WTC11 (cell line): ENCODE measurements around the gene CREG2. TPM values are rescaled to one million over a fixed set of nuclear protein-coding genes. Genes with fewer than 3 reads are reported as not detected.

Experiments used
- EMX1 ChIP-seq: fragments of 250-450 bp; sonication (Bioruptor Pico); IDR thresholded peaks from 2 replicates; pipeline ENCODE4 v1.8.0; 2021; ENCODE audit warnings: mild to moderate bottlenecking
- JUN ChIP-seq: sonication (generic); formaldehyde crosslinking; IDR thresholded peaks from 2 replicates; pipeline ENCODE4 v1.8.0; 2023; ENCODE audit warnings: mild to moderate bottlenecking, missing genetic modification reagents
- MXD4 ChIP-seq: fragments of 250-450 bp; sonication (Bioruptor Pico); IDR thresholded peaks from 2 replicates; pipeline ENCODE4 v1.8.0; 2021; ENCODE audit warnings: mild to moderate bottlenecking, moderate library complexity, borderline replicate concordance
- NFYB ChIP-seq: sonication (generic); formaldehyde crosslinking; conservative IDR thresholded peaks from 2 replicates; pipeline ENCODE4 v1.8.0; 2022; ENCODE audit warnings: low read depth, missing genetic modification reagents
- SMAD3 ChIP-seq: sonication (generic); formaldehyde crosslinking; IDR thresholded peaks from 2 replicates; pipeline ENCODE4 v1.8.0; 2022; ENCODE audit warnings: missing genetic modification reagents, mild to moderate bottlenecking, borderline replicate concordance
- SP1 ChIP-seq: sonication (generic); formaldehyde crosslinking; conservative IDR thresholded peaks from 2 replicates; pipeline ENCODE4 v1.8.1; 2022; ENCODE audit warnings: missing genetic modification reagents
- ZBTB21 ChIP-seq: sonication (generic); formaldehyde crosslinking; IDR thresholded peaks from 2 replicates; pipeline ENCODE4 v1.8.1; 2023; ENCODE audit warnings: mild to moderate bottlenecking, missing genetic modification reagents, borderline replicate concordance
- ZNF219 ChIP-seq: sonication (generic); formaldehyde crosslinking; IDR thresholded peaks from 2 replicates; pipeline ENCODE4 v1.8.0; 2023; ENCODE audit warnings: missing genetic modification reagents, mild to moderate bottlenecking, borderline replicate concordance
- ZNF416 ChIP-seq: fragments of 250-450 bp; sonication (Bioruptor Pico); IDR thresholded peaks from 2 replicates; pipeline ENCODE4 v1.9.0; 2021; ENCODE audit warnings: mild to moderate bottlenecking, inconsistent platforms
- ZNF671 ChIP-seq: fragments of 250-450 bp; sonication (Bioruptor Pico); IDR thresholded peaks from 2 replicates; pipeline ENCODE4 v1.8.0; 2021; ENCODE audit warnings: mild to moderate bottlenecking
- total RNA-seq: library from RNA; stranded (reverse); gene quantifications from 3 replicates; pipeline ENCODE4 v1.2.3, GENCODE V29; 2021
- TF ChIP-seq, protein P1 (sequence below): sonication (generic); formaldehyde crosslinking; IDR thresholded peaks from 2 replicates; pipeline ENCODE4 v1.8.1; 2023; ENCODE audit warnings: mild to moderate bottlenecking, missing genetic modification reagents, borderline replicate concordance
- TF ChIP-seq, protein P2 (sequence below): fragments of 200-600 bp; IDR thresholded peaks from 2 replicates; pipeline ENCODE4 v1.8.0; 2022; ENCODE audit warnings: antibody characterized with exemption
- TF ChIP-seq, protein P3 (sequence below): sonication (generic); formaldehyde crosslinking; IDR thresholded peaks from 2 replicates; pipeline ENCODE4 v1.8.1; 2022; ENCODE audit warnings: mild to moderate bottlenecking, missing genetic modification reagents, moderate library complexity, borderline replicate concordance
- TF ChIP-seq, protein P4 (sequence below): sonication (generic); formaldehyde crosslinking; IDR thresholded peaks from 2 replicates; pipeline ENCODE4 v1.8.1; 2022; ENCODE audit warnings: missing genetic modification reagents, borderline replicate concordance
- TF ChIP-seq, protein P5 (sequence below): sonication (generic); formaldehyde crosslinking; IDR thresholded peaks from 2 replicates; pipeline ENCODE4 v1.8.1; 2023; ENCODE audit warnings: mild to moderate bottlenecking, missing genetic modification reagents, moderate library complexity
- TF ChIP-seq, protein P6 (sequence below): sonication (generic); formaldehyde crosslinking; IDR thresholded peaks from 2 replicates; pipeline ENCODE4 v1.8.1; 2022; ENCODE audit warnings: low read depth, missing genetic modification reagents, borderline replicate concordance
- TF ChIP-seq, protein P7 (sequence below): sonication (generic); formaldehyde crosslinking; IDR thresholded peaks from 2 replicates; pipeline ENCODE4 v1.8.0; 2023; ENCODE audit warnings: missing genetic modification reagents
- TF ChIP-seq, protein P8 (sequence below): sonication (generic); formaldehyde crosslinking; IDR thresholded peaks from 2 replicates; pipeline ENCODE4 v1.8.0; 2022; ENCODE audit warnings: mild to moderate bottlenecking, missing genetic modification reagents
- TF ChIP-seq, protein P9 (sequence below): fragments of 250-450 bp; sonication (Bioruptor Pico); IDR thresholded peaks from 2 replicates; pipeline ENCODE4 v1.9.0; 2021; ENCODE audit warnings: mild to moderate bottlenecking
- TF ChIP-seq, protein P10 (sequence below): sonication (generic); formaldehyde crosslinking; IDR thresholded peaks from 2 replicates; pipeline ENCODE4 v1.8.0; 2022; ENCODE audit warnings: mild to moderate bottlenecking, missing genetic modification reagents

Gene CREG2
- total RNA-seq, 1 experiment from 2014 or later, result 1.6 TPM

DNA sequence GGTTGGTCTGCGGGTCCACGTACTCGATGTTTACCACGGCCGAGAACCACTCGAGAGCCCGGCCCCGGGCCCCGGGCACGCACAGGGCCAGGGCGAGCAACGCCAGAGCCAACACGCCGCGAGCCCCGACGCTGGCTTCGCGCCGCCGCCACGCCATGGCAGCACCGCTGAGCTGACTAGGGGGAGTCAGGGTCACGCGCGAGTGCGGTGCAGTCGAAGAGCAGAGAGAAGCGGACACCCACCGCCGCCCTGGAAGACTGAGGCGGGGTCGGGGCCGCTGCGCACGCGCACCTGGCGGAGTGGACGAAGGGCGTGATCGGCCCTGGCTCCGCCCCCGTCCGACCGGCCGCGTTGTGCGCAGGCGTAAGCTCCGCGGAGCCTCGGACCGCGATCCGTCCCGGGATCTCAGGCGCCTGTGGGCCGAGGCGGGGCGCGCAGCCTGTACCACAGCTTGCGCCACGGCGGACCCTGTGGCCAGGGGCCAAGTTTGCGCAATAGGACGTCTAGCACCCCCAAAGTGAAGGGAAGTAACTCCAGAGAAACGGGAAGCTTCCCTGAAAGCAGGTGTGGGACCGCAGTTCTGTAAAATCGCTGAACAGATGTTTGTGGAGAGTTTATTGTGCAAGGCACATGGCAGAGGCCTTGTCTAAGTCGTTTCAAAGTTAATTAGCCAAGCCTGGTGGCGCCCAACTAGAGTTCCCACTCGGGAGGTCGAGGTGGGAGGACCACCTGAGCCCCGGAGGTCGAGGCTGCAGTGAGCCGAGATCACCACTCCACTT is 78.7 kb downstream of the CREG2 start, which contains the start of gene RNF149 (continued):
- TF ChIP-seq, protein P1, sequence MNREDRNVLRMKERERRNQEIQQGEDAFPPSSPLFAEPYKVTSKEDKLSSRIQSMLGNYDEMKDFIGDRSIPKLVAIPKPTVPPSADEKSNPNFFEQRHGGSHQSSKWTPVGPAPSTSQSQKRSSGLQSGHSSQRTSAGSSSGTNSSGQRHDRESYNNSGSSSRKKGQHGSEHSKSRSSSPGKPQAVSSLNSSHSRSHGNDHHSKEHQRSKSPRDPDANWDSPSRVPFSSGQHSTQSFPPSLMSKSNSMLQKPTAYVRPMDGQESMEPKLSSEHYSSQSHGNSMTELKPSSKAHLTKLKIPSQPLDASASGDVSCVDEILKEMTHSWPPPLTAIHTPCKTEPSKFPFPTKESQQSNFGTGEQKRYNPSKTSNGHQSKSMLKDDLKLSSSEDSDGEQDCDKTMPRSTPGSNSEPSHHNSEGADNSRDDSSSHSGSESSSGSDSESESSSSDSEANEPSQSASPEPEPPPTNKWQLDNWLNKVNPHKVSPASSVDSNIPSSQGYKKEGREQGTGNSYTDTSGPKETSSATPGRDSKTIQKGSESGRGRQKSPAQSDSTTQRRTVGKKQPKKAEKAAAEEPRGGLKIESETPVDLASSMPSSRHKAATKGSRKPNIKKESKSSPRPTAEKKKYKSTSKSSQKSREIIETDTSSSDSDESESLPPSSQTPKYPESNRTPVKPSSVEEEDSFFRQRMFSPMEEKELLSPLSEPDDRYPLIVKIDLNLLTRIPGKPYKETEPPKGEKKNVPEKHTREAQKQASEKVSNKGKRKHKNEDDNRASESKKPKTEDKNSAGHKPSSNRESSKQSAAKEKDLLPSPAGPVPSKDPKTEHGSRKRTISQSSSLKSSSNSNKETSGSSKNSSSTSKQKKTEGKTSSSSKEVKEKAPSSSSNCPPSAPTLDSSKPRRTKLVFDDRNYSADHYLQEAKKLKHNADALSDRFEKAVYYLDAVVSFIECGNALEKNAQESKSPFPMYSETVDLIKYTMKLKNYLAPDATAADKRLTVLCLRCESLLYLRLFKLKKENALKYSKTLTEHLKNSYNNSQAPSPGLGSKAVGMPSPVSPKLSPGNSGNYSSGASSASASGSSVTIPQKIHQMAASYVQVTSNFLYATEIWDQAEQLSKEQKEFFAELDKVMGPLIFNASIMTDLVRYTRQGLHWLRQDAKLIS (CRISPR knock-in tag), result no peak
- TF ChIP-seq ZNF671 (CRISPR knock-in tag) (no peak), ZBTB21 (CRISPR knock-in tag) (no peak; the same call in 1 of the 2 replicates), JUN (CRISPR knock-in tag) (no peak), SMAD3 (CRISPR knock-in tag) (peak; percentile 54; the same call in 1 of the 2 replicates), ZNF416 (CRISPR knock-in tag) (no peak), EMX1 (CRISPR knock-in tag) (no peak), ZNF219 (CRISPR knock-in tag) (no peak), NFYB (CRISPR knock-in tag) (no peak), SP1 (peak; percentile 50; the same call in 1 of the 2 replicates), MXD4 (CRISPR knock-in tag) (no peak)
- TF ChIP-seq, protein P2, sequence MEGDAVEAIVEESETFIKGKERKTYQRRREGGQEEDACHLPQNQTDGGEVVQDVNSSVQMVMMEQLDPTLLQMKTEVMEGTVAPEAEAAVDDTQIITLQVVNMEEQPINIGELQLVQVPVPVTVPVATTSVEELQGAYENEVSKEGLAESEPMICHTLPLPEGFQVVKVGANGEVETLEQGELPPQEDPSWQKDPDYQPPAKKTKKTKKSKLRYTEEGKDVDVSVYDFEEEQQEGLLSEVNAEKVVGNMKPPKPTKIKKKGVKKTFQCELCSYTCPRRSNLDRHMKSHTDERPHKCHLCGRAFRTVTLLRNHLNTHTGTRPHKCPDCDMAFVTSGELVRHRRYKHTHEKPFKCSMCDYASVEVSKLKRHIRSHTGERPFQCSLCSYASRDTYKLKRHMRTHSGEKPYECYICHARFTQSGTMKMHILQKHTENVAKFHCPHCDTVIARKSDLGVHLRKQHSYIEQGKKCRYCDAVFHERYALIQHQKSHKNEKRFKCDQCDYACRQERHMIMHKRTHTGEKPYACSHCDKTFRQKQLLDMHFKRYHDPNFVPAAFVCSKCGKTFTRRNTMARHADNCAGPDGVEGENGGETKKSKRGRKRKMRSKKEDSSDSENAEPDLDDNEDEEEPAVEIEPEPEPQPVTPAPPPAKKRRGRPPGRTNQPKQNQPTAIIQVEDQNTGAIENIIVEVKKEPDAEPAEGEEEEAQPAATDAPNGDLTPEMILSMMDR, result no peak
- TF ChIP-seq, protein P3, sequence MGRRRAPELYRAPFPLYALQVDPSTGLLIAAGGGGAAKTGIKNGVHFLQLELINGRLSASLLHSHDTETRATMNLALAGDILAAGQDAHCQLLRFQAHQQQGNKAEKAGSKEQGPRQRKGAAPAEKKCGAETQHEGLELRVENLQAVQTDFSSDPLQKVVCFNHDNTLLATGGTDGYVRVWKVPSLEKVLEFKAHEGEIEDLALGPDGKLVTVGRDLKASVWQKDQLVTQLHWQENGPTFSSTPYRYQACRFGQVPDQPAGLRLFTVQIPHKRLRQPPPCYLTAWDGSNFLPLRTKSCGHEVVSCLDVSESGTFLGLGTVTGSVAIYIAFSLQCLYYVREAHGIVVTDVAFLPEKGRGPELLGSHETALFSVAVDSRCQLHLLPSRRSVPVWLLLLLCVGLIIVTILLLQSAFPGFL (CRISPR knock-in tag), result peak; percentile 14; the same call in 1 of the 2 replicates
- TF ChIP-seq, protein P4, sequence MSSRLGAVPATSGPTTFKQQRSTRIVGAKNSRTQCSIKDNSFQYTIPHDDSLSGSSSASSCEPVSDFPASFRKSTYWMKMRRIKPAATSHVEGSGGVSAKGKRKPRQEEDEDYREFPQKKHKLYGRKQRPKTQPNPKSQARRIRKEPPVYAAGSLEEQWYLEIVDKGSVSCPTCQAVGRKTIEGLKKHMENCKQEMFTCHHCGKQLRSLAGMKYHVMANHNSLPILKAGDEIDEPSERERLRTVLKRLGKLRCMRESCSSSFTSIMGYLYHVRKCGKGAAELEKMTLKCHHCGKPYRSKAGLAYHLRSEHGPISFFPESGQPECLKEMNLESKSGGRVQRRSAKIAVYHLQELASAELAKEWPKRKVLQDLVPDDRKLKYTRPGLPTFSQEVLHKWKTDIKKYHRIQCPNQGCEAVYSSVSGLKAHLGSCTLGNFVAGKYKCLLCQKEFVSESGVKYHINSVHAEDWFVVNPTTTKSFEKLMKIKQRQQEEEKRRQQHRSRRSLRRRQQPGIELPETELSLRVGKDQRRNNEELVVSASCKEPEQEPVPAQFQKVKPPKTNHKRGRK (CRISPR knock-in tag), result no peak
- TF ChIP-seq, protein P5, sequence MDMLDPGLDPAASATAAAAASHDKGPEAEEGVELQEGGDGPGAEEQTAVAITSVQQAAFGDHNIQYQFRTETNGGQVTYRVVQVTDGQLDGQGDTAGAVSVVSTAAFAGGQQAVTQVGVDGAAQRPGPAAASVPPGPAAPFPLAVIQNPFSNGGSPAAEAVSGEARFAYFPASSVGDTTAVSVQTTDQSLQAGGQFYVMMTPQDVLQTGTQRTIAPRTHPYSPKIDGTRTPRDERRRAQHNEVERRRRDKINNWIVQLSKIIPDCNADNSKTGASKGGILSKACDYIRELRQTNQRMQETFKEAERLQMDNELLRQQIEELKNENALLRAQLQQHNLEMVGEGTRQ (CRISPR knock-in tag), result no peak
- TF ChIP-seq, protein P6, sequence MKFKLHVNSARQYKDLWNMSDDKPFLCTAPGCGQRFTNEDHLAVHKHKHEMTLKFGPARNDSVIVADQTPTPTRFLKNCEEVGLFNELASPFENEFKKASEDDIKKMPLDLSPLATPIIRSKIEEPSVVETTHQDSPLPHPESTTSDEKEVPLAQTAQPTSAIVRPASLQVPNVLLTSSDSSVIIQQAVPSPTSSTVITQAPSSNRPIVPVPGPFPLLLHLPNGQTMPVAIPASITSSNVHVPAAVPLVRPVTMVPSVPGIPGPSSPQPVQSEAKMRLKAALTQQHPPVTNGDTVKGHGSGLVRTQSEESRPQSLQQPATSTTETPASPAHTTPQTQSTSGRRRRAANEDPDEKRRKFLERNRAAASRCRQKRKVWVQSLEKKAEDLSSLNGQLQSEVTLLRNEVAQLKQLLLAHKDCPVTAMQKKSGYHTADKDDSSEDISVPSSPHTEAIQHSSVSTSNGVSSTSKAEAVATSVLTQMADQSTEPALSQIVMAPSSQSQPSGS (CRISPR knock-in tag), result no peak
- TF ChIP-seq, protein P7, sequence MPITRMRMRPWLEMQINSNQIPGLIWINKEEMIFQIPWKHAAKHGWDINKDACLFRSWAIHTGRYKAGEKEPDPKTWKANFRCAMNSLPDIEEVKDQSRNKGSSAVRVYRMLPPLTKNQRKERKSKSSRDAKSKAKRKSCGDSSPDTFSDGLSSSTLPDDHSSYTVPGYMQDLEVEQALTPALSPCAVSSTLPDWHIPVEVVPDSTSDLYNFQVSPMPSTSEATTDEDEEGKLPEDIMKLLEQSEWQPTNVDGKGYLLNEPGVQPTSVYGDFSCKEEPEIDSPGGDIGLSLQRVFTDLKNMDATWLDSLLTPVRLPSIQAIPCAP, result no peak
- TF ChIP-seq, protein P8, sequence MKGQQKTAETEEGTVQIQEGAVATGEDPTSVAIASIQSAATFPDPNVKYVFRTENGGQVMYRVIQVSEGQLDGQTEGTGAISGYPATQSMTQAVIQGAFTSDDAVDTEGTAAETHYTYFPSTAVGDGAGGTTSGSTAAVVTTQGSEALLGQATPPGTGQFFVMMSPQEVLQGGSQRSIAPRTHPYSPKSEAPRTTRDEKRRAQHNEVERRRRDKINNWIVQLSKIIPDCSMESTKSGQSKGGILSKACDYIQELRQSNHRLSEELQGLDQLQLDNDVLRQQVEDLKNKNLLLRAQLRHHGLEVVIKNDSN (CRISPR knock-in tag), result no peak
- TF ChIP-seq, protein P9, sequence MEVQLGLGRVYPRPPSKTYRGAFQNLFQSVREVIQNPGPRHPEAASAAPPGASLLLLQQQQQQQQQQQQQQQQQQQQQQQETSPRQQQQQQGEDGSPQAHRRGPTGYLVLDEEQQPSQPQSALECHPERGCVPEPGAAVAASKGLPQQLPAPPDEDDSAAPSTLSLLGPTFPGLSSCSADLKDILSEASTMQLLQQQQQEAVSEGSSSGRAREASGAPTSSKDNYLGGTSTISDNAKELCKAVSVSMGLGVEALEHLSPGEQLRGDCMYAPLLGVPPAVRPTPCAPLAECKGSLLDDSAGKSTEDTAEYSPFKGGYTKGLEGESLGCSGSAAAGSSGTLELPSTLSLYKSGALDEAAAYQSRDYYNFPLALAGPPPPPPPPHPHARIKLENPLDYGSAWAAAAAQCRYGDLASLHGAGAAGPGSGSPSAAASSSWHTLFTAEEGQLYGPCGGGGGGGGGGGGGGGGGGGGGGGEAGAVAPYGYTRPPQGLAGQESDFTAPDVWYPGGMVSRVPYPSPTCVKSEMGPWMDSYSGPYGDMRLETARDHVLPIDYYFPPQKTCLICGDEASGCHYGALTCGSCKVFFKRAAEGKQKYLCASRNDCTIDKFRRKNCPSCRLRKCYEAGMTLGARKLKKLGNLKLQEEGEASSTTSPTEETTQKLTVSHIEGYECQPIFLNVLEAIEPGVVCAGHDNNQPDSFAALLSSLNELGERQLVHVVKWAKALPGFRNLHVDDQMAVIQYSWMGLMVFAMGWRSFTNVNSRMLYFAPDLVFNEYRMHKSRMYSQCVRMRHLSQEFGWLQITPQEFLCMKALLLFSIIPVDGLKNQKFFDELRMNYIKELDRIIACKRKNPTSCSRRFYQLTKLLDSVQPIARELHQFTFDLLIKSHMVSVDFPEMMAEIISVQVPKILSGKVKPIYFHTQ (CRISPR knock-in tag), result no peak
- TF ChIP-seq, protein P10, sequence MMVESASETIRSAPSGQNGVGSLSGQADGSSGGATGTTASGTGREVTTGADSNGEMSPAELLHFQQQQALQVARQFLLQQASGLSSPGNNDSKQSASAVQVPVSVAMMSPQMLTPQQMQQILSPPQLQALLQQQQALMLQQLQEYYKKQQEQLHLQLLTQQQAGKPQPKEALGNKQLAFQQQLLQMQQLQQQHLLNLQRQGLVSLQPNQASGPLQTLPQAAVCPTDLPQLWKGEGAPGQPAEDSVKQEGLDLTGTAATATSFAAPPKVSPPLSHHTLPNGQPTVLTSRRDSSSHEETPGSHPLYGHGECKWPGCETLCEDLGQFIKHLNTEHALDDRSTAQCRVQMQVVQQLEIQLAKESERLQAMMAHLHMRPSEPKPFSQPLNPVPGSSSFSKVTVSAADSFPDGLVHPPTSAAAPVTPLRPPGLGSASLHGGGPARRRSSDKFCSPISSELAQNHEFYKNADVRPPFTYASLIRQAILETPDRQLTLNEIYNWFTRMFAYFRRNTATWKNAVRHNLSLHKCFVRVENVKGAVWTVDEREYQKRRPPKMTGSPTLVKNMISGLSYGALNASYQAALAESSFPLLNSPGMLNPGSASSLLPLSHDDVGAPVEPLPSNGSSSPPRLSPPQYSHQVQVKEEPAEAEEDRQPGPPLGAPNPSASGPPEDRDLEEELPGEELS (CRISPR knock-in tag), result no peak; the same call in 1 of the 2 replicates
